SJSA1 (cell line): ENCODE measurements around the gene SORCS3. TPM values are rescaled to one million over a fixed set of nuclear protein-coding genes. Genes with fewer than 3 reads are reported as not detected.

Experiments used
- DNase-seq, 2 experiments: peaks; one replicate each; pipeline ENCODE4 v3.0.0-alpha.2; 2015 to 2020; ENCODE audit warnings: low spot score in 2 of 2, low read depth in 1 of 2
- H3K27ac ChIP-seq: fragments of 250-450 bp; sonication (Bioruptor Pico); 2 replicates; pipeline ENCODE4 v1.5.1; 2020; ENCODE audit warnings: mild to moderate bottlenecking, moderate library complexity
- H3K27me3 ChIP-seq: fragments of 250-450 bp; sonication (Bioruptor Pico); replicated peaks from 2 replicates; pipeline ENCODE4 v1.5.1; 2020; ENCODE audit warnings: mild to moderate bottlenecking, moderate library complexity
- H3K36me3 ChIP-seq: fragments of 250-450 bp; sonication (Bioruptor Pico); 2 replicates; pipeline ENCODE4 v1.5.1; 2020; ENCODE audit warnings: mild to moderate bottlenecking
- H3K4me1 ChIP-seq: fragments of 250-450 bp; sonication (Bioruptor Pico); replicated peaks from 2 replicates; pipeline ENCODE4 v1.6.1; 2021; ENCODE audit warnings: mild to moderate bottlenecking
- H3K4me3 ChIP-seq: fragments of 250-450 bp; sonication (Bioruptor Pico); 2 replicates; pipeline ENCODE4 v1.5.1; 2020; ENCODE audit warnings: mild to moderate bottlenecking
- H3K9me3 ChIP-seq: fragments of 250-450 bp; sonication (Bioruptor Pico); replicated peaks from 2 replicates; pipeline ENCODE4 v1.5.1; 2020; ENCODE audit warnings: mild to moderate bottlenecking
- total RNA-seq: library from RNA; depleted of rRNA; stranded (reverse); fragments of >200 nt; shearing (Covaris generic); gene quantifications from 2 replicates; pipeline ENCODE4 v1.2.3, GENCODE V29; 2014

Gene SORCS3
- total RNA-seq, 1 experiment from 2014 or later: not detected

DNA sequence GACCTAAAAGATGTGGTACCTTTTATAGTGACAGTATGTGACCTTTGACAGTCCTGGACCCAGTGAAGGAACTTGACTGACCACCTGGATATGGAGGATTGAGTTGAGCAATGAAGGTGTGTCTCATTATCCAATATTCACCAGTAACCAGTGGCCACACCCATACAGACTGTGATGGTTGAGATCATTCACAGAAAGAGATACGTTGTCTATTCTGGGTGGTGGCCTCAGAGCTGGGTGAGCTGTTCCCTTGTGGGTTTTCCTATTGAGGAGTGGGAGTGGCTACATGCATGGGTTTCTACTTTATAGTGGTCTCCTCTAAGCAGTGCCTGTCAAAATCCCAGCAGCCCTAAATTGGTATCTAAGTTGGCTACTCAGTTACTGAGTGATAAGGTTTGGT lies 507.4 kb downstream of the SORCS3 start:
- Histone ChIP-seq H3K27me3 (no peaks in the 10 kb centered on the region), H3K4me1 (no peaks in the 10 kb centered on the region), H3K4me3 (no peak overlapping the region), H3K9me3 (peaks cover 10% of the 10 kb centered on the region; the same call in 1 of the 2 replicates), H3K36me3 (no peaks in the 10 kb centered on the region), H3K27ac (no peak overlapping the region)
- DNase-seq: no peak

DNA sequence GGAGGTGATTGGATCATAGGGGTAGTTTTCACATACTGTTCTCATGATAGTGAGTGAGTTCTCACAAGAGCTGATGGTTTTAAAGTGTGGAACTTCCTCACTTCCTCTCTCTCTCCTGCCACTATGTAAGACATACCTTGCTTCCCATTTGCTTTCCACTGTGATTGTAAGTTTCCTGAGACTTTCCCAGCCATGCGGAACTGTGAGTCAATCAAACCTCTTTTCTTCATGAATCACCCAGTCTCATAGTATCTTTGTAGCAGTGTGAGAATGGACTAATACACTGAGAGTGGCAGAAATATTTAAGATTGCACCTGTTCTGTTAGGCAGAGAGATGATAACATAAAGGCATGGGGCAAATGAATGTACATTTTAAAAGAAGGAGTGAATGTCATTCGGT lies 507.8 kb downstream of the SORCS3 start:
- Histone ChIP-seq H3K36me3 (no peaks in the 10 kb centered on the region), H3K27ac (no peak overlapping the region), H3K4me1 (no peaks in the 10 kb centered on the region), H3K9me3 (peaks cover 10% of the 10 kb centered on the region; the same call in 1 of the 2 replicates), H3K4me3 (no peak overlapping the region), H3K27me3 (no peaks in the 10 kb centered on the region)
- no peak for DNase-seq

DNA sequence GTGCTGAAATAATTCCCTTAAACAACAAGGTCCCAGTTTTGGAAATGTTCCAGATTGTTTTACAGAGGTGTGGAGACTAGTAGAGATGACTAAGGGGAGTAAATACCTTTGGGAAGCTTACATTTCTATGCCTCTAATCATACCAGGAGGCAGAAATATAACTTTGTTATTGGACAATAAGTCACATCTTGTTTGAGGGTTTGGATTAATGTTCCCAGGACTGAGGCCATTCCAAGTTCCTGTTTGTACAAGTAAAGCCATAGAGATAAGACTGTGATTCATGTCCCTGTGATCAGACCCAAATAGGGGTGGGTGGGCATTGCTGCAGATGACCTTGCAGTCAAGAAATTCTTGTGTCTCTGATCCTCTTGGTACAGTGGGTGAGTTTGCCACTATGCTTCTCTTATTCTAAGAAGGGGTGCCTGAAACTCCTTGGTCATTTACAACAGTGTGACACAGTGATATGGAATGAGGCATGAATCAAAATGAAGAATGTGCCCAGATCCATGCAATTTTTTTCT lies 508.3 kb downstream of the SORCS3 start:
- H3K27ac ChIP-seq: no peak overlapping the region
- DNase-seq: no peak

DNA sequence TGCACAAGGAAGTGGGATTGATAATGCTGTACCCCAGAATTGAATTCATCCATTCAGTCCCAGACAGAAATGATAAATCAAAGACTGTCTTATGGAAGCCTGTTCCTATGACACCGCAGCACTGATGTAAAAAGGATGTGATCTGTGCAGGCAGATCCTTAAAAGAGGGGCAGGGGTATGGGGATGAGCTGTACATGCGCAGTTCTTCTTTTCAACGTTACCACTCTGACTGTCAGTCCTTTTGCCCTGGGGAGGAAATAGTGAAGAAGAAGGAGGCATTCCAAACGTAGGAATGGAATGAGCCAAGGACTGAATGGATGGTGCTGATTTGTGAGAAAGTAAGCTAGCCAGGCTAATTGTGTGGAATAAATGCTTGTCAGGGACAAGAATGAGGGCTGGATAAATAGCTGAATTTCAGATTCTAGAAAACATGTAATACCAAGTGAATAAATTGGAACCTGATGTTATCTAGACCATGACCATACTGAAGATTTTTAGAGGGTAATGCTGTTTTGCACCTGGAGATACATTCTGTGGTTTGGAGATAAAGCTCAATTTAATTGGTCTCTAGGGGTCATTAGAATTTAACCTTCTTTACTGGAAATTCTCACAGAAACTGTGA lies 509.3 kb downstream of the SORCS3 start:
- Histone ChIP-seq H3K27ac (no peak overlapping the region), H3K9me3 (0 out of 2 replicates have a peak, but pooled peaks cover 12% of the 10 kb centered on the region), H3K27me3 (no peaks in the 10 kb centered on the region), H3K4me1 (no peaks in the 10 kb centered on the region), H3K4me3 (no peak overlapping the region), H3K36me3 (no peaks in the 10 kb centered on the region)
- DNase-seq: no peak

More for the DNA sequence above, 508.3 kb downstream of the SORCS3 start:
- Histone ChIP-seq H3K9me3 (0 out of 2 replicates have a peak, but pooled peaks cover 10% of the 10 kb centered on the region), H3K4me1 (no peaks in the 10 kb centered on the region), H3K36me3 (no peaks in the 10 kb centered on the region), H3K27me3 (no peaks in the 10 kb centered on the region), H3K4me3 (no peak overlapping the region)

DNA sequence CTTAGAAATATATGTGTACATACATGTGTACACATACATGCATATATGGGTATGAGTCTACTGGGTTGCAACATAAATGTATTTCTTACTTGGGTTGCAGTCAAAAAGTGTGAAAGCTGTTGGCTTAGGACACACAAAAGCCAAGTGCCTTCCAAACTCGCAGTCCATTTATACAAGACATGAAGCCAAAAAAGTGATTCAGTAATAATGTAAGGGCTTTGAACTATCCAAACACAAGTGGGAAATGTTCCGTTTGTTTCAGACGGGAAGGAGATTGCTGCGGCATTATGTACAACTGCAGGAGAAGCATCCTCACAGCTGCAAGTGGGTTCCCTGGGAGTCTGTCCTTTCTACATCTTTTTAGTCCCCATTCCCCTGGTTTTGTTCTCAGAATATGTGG lies 513.6 kb downstream of the SORCS3 start:
- Histone ChIP-seq H3K36me3 (no peaks in the 10 kb centered on the region), H3K4me3 (no peak overlapping the region), H3K9me3 (0 out of 2 replicates have a peak, but pooled peaks cover 9% of the 10 kb centered on the region), H3K27ac (no peak overlapping the region), H3K4me1 (no peaks in the 10 kb centered on the region), H3K27me3 (no peaks in the 10 kb centered on the region)
- no peak for DNase-seq

DNA sequence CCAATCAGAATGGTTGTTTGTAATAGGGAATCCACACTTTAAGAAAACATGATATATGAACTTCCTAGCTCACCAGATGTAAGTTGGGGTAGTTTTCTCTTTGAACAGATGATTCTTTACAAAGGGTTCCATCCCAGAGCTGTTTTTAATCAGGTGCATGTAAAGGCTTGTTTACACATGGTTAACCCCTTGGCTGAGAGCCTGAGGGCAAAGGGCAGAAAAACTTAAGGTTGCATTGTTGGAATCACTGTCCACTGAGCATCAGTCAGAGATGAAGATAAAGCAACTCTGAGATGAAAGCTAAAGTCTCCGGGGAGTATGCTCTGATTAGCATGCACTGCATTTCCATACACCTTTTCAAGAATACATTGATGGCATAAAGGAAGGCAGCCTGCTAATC lies 518.2 kb downstream of the SORCS3 start:
- Histone ChIP-seq H3K27ac (no peak overlapping the region), H3K4me3 (no peak overlapping the region), H3K9me3 (peaks cover 5% of the 10 kb centered on the region; the same call in 1 of the 2 replicates), H3K4me1 (no peaks in the 10 kb centered on the region), H3K36me3 (no peaks in the 10 kb centered on the region), H3K27me3 (no peaks in the 10 kb centered on the region)
- no peak for DNase-seq

DNA sequence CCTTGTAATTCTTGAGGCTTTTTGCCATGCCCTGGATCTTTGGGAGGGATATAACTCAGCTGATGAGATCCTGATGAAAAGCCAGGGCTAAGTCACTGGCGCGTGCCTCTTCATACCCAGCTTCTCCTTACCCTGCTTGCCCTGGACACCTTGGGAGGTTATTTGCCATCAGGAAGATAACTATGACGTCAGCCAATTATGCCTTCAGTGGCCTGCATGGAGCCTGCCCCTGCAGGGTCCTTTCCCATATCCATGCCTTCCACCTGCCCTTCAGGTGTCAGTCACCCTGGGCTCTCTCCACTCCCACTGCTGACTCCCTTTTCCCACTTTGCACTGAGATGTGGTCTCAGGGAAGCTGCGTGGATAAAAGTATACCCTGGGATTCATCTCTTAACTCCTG lies 520.1 kb downstream of the SORCS3 start:
- no peak overlapping the region for H3K27ac ChIP-seq
- H3K4me1 ChIP-seq: no peaks in the 10 kb centered on the region
- peaks cover 5% of the 10 kb centered on the region for H3K9me3 ChIP-seq
- DNase-seq: no peak
- H3K27me3 ChIP-seq: no peaks in the 10 kb centered on the region
- H3K4me3 ChIP-seq: no peak overlapping the region
- H3K36me3 ChIP-seq: no peaks in the 10 kb centered on the region

DNA sequence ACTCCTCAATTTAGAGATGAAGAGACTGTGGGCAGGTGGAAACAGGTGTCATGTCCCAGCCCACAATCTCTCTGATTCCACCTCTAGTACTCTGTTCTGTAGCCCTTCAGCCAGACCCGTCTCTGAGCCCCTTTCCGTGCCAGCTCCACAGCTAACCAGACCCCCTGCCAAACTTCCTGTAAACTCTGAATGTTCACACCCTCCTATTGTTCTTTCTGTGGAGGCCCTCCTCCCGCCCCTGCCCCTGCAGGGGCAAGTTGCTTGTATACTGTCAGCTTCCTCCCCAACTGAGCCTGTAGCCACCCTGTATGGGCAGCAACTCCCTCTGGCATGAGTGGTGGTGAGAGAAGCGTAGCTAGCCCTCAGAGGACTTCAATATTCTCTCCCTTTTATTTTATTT lies 520.7 kb downstream of the SORCS3 start:
- no peak overlapping the region for H3K4me3 ChIP-seq
- H3K4me1 ChIP-seq: no peaks in the 10 kb centered on the region
- no peak for DNase-seq
- peaks cover 11% of the 10 kb centered on the region for H3K9me3 ChIP-seq
- H3K36me3 ChIP-seq: no peaks in the 10 kb centered on the region
- no peak overlapping the region for H3K27ac ChIP-seq
- H3K27me3 ChIP-seq: no peaks in the 10 kb centered on the region

DNA sequence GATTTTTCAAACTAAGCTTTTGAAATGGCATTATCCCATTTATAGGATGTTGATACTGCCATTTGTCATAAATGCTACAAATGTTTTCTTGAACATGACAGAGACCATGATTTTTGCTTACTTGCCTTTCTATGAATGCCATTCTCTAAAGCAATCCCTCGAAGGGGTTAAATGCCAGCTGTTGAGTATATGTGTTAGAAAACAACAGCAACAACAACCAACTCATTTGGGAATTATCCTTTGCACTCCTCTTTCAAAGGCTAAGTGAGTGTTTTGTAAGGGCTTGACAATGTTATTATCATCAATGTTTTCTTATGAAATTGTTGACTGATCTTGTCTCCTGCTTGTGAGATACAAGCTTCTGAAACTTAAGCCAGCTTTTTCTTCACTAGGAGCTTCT lies 529.4 kb downstream of the SORCS3 start:
- Histone ChIP-seq H3K27me3 (no peaks in the 10 kb centered on the region), H3K4me3 (no peak overlapping the region), H3K9me3 (peaks cover 13% of the 10 kb centered on the region), H3K4me1 (no peaks in the 10 kb centered on the region), H3K36me3 (no peaks in the 10 kb centered on the region), H3K27ac (no peak overlapping the region)
- no peak for DNase-seq

DNA sequence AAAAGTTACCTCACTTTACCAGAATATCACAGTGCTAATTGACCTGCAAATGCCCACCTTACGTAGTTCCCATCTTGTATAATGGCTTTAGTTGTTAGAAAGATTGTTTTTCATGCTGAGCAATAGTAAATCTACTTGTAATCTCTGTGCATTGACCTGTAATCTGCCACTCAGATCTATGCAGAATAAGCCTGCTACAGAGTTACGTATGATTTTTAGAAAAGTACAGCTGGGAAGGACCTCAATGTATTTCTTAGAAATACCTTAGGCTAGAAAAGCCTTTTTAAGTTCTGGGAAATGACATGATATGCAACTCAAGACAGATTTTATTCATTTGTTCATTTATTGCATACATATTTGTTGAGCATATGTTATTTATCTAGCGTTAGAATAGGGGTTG lies 530.9 kb downstream of the SORCS3 start:
- H3K9me3 ChIP-seq: peaks cover 5% of the 10 kb centered on the region
- H3K27ac ChIP-seq: no peak overlapping the region
- H3K4me1 ChIP-seq: no peaks in the 10 kb centered on the region
- H3K36me3 ChIP-seq: no peaks in the 10 kb centered on the region
- no peaks in the 10 kb centered on the region for H3K27me3 ChIP-seq
- DNase-seq: no peak
- no peak overlapping the region for H3K4me3 ChIP-seq

DNA sequence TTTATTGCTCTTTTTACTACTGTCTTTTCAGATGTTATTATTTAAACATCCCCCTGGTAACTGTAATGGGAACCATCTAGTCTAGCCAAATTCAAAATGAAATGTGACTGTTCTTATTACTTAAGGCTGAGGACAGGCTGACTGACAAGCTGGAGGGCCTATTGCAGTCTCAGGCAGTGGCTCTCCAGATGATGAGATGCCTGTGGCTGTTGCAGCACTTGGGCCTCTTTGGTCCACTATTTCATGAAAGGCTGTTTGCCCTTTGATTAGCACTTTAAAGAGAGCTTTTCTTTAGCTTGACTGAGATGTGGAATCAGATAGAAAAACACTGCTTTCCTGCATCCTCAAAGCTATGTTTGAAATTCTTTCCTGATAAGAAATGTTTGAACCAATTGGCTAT lies 540.5 kb downstream of the SORCS3 start:
- Histone ChIP-seq H3K9me3 (0 out of 2 replicates have a peak, but pooled peaks cover 4% of the 10 kb centered on the region), H3K27ac (no peak overlapping the region), H3K4me1 (no peaks in the 10 kb centered on the region), H3K36me3 (no peaks in the 10 kb centered on the region), H3K4me3 (no peak overlapping the region), H3K27me3 (no peaks in the 10 kb centered on the region)
- no peak for DNase-seq

DNA sequence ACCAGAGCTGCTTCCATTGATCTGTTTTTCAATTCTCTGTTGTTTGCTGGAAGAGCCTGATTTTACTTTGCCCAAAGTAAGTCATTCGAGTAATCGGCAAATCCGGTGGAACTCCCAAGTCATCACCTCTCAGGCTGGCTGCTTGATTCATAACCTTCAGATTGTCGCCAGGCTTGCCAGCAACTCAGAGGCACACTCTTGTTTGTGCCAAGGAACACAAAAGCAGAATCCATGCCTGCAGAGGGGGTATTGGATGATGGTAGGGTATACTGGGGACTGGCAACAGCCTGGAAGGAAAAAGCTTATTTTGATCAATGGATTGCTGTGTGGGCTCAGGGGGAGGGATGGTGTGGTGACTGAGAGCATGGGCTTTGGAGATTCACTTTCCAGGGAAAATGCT lies 542.4 kb downstream of the SORCS3 start:
- Histone ChIP-seq H3K4me3 (no peak overlapping the region), H3K36me3 (no peaks in the 10 kb centered on the region), H3K27me3 (no peaks in the 10 kb centered on the region), H3K9me3 (0 out of 2 replicates have a peak, but pooled peaks cover 4% of the 10 kb centered on the region), H3K4me1 (no peaks in the 10 kb centered on the region), H3K27ac (no peak overlapping the region)
- DNase-seq: no peak

DNA sequence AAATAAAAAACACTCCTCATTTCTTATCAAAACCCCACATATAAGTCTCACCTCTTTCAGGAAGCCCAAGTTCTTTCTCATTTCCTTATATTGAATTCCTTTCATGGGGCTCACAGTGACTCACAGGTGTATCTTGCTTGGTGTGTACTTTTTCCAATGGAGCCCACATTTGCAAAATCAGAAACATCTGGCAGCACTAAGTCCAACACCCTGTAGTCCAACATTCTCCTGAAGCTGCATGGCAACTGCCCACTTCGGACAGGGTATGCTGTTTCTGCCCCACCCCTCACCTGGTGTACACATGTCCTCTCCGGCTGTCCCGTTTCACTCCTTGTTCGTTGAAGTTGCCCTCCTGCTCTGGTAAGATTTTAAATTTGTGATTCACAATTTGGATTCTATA lies 544.1 kb downstream of the SORCS3 start:
- Histone ChIP-seq H3K9me3 (peaks cover 4% of the 10 kb centered on the region; the same call in 1 of the 2 replicates), H3K36me3 (no peaks in the 10 kb centered on the region), H3K4me1 (no peaks in the 10 kb centered on the region), H3K27ac (no peak overlapping the region), H3K27me3 (no peaks in the 10 kb centered on the region), H3K4me3 (no peak overlapping the region)
- DNase-seq: no peak

DNA sequence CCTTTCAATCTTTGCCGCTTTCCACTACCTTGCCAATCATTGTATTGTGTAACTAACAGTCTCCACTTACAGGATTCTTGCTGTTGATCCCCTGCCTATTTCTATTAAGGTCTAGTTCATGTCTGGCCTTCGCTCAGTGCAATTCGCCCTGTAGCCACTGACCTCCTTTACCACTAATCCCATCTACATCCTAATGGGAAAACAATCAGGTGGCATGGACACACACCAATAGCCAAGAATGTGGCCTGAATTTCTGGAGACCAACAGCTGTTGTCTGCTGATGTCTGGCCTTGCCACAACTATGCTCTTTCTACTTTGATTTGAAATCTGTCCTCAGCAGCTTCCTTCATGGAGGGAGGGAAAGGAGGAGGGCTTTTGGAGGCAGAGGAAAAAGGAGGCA lies 546.2 kb downstream of the SORCS3 start:
- no peaks in the 10 kb centered on the region for H3K36me3 ChIP-seq
- no peak overlapping the region for H3K27ac ChIP-seq
- no peak for DNase-seq

More for the DNA sequence above, 546.2 kb downstream of the SORCS3 start:
- Histone ChIP-seq H3K4me1 (no peaks in the 10 kb centered on the region), H3K27me3 (no peaks in the 10 kb centered on the region), H3K9me3 (no peaks in the 10 kb centered on the region; the same call in 1 of the 2 replicates), H3K4me3 (no peak overlapping the region)
